GM21423 (cell line): ENCODE results near the gene MOCS1.

ENCODE experiments used
- ATAC-seq: cut with Tn5 transposase; IDR thresholded peaks from one replicate; pipeline ENCODE4 v1.9.1; 2021; ENCODE audit warnings: mild to moderate bottlenecking, moderate library complexity; ENCODE audit not compliant: unreplicated experiment

Gene MOCS1

DNA sequence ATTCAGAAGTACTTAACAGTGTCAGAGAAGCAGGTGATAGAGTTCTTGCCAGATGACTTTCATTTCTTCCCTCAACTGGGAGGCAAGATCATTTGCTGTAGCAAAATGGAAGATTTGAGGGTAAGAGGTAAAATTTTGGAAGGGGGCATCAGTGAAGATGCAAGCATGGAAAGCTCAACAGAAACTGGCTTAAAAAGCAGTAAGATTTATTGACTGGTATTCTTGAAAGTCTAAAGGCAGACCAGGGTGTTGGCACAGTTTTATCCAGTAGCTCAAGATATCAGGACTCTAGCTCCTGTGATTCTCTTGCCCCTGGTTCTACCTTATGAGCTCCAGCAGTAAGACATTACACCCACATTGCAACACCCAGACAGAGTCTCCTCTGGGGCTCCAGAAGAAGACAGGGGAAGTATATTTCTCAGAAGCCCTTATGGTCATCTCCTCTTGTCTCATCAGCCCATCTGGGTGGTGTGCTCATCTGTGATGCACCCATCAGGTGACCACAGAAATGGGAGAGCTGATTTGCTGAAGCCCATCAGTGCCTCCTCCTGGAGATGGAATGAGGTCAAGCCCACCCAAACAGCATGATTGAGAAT is 16.0 kb upstream of the MOCS1 start:
- no peak for ATAC-seq

DNA sequence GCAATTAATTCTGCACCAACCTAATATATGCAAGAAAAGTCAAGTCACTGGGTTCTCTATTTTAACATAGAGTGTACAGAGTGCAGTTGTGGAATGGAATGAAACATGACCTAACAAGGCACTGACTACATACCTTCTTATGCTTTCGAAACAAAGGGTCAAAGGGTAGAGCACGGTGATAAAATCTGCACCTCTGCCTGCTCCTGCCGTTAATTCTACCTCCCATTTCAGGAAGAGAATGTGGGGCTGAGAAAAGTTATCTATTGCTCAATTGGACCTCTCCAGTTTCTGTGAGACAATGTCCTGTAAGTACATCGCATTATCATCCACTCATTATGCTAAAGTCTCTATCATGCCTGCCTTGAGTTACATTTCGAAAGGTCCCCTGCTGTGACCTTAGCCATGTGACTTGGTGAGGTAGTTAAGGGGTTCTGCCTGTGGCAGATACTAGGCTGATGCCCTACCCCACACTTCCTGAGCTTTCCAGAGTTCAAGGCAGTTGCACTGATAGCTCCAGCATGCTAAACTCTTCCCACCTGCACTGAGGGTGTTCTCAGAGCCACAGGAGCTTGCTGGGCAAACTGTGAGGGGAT is 14.0 kb upstream of the MOCS1 start:
- ATAC-seq, result no peak

DNA sequence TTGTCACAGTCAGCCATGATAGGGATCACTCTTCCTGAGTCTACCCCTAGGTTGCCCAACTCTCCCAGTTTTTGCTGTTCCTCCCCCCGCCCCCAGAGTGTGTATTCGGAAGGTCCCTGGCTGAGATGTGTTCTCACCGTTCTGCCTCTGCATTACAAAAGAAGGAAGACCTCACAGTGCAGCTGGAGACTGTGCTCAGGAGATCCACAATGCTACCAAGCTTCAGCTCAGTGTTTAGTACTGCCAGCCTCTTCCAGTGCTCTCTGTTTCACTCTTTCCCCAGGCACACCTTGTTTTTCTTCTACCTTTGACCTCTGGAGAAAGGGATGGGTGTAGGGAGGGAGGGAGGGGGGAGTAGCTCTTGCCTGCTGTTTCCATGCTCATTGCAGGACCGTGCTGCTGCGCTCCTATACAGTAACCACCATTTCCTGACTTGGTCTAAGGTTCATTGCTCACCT is 13.4 kb upstream of the MOCS1 start:
- no peak for ATAC-seq

DNA sequence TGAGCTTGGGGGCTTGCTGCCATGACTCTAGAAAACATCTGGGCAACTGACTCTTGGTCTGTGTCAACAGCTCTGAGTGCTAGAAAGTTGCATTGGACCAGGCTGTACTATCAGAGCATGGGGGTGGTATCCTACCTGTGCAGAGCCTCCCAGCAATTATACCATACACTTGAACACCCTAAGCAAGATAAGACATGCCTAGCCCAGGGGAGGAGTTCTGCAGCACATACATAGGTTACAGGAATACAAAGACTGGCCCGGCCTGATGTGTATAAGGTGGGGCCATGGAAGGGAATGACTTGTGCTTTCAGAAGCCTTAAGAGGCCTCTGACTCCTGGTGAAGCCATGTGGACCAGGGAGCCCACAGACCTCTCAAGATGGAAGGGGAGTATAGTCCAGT is 11.4 kb upstream of the MOCS1 start:
- ATAC-seq, result no peak

DNA sequence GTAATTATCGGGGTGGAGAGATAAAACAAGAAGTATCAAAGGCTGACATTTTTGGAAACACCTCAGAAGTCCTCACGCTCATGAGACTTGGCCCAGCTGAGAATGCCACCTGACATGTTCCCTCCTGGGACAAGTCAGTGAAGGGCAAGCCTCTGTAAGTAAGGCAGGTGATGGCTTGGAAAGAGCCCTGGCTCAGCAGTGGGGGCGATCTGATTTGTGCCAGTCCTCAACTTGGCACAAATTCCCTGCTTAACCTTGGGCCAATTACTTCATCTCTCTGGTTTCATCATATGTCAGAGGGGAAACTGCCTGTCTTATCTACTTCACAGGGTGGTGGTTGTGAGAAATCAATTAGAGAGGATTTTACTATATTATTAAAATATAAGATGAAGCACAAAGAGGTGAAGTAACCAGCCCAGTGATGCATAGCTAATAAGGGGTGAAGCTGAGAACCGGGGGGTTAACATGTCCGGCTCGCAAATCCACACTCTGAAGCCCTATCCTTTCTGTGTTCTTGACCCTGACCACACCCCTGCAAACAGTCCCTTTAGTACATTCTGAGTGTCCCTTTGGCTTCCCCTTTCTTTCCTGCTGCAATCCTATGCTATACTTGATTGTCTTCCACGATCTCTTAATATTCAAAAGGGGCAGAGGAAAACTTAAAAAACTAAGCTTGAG is 8.8 kb upstream of the MOCS1 start:
- ATAC-seq, result no peak

DNA sequence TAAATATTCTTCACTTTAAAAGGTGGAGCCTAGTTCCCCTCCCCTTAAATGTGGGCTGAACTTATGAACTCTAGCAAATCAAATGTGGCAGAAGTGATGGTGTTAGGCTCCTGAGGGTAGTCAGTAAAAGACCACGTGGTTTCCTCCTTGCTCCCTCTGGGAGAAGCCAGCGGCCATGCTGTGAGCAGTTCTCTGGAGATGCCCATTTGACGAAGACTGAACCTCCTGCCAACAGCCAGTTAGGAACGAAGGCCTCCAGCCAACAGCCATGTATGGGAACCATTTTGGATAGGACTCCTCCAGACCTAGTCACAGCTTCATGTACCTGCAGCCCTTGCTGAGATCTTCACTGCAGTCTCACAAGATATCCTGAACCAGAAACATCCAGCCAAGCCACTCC is 7.6 kb upstream of the MOCS1 start:
- no peak for ATAC-seq

DNA sequence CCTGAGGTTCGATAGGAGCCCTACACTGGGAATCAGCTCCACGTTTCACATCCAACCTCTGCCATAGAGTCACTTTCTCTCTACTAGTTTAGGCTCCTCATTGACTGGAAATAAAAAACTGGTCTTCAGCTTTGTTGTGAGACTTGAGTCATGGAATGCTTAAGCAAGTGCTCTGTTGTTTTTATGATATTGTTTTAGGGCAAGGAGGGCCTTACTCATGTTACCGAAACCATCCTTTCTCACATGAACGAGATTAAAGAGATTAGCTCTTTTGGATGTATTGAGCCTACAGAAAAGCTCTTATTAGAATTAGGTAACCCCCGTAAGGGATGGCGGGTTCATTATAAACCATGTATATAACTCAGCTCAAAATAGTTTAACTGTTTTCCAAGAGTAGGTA is 6.9 kb upstream of the MOCS1 start:
- ATAC-seq, result no peak

DNA sequence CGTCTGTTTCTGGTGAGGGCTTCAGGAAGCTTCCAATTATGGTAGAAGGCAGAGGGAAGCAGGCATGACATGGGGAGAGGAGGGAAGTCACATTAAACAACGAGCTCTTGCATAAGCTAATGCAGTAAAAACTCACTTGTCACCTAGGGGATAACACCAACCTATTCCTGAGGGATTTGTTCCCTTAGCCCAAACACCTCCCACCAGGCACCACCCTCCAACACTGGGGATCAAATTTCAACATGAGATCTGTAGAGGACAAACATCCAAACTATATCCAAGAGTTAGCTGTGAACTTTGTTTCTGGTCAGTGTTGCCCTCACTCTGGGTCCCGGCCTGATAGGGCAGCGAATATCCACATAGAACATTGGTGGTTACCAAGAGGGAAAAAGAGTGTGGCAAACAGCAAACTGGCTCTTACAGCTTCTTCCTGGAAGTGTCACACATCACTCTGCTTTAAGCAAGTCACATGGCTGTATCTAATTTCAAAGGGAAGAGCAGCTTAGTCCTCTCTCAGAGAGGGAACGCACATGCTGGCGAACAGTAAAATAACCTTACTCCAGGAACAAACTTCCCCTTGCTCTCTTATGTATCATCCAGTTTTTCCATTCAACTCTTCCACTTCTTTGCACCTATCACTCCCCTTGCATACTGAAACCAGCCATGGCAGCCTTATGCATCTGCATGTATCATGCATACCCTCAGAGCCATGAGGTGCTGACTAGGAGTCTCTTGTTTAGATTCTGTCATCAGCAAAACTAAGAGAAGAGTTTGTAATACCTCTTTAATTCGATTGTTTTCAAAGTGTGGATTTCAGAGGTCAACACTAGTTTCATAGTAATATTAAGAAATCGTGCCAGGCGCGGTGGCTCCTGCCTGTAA is 4.8 kb upstream of the MOCS1 start:
- no peak for ATAC-seq

DNA sequence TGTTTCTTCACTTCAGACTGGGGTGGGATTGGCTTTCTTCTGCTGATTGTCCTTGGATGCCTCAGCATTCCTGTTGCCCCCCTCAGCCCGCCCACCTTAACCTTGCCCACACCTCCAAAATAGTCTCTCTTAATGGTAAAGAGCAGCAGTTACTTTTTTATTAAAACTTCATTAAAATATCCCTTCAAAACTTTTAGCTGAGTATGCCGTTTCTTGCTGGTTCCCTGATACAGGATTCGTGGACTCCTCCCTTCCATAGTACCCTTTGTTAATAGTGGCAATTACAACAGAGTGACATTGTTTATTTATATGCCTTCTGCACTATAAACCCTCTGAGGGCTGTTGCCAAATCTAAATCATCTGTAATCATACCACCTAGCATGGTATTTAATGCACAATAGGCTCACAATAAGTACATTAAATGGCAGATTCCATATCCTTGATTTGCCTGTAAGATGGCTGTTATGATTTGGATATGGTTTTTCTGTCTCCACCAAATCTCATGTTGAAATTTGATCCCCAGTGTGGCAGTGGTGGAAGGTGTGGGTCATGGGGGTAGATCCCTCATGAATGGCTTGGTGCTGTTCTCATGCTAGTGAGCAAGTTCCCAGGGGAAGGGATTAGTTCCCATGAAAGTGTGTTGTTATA is 3.5 kb upstream of the MOCS1 start:
- no peak for ATAC-seq

DNA sequence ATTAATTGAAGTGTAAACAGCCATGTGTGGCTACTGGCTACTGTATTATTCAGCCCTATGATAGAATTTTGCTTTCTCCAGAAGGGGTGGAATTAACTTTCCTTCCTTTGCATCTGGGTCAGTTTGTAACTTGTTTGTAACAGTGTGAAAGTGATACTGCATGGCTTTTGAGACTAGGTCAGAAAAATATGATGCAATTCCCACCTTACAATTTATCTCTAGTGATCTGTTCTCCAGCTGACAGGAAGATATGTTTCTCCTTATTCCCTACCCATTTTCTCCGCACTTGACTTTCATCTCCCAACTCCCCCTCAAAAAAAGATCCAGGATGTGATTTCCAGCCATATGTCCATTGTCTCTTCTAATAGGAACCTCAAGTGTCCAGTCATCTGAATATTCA is 2.6 kb upstream of the MOCS1 start:
- no peak for ATAC-seq

DNA sequence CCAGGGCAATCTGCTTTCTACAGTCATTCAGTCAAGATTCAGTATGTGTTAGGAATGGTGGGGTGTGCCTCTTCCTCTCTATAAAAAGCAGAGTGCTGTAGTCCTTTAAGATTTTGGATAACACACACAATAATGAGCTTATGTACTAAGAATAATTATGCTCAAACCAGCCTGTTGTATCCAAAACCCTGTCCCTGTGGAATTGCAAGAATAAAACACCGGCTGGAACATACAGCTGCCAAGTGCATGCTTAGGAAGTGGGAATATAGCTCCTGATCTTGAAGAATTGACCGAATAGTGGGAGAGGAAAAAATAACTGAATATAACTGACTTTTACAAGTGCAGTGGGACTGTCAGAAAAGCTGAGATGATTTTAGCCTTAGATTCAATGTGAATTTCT is 979 bp upstream of the MOCS1 start:
- no peak for ATAC-seq

DNA sequence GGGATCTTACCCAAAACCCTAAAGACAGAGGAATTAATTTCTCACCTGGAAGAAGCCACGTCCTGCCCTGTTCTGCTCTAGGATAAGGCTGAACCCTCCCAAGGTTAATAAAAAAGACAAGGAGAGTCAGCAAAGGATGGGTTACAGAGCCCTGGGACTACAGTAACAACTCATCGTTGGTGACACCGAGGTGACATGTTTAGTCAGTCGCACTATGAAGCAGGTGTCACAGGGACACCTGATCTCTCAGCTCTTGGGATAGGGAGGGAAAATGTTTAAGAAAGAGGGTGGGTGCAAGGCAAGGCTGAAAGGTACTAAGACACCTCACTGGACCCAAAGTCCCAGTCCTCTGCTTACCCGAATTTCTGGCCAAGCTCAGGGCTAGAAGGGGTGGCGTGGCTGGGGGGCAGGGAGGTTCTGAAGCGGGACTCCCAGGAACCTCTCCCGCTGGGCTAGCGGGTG is 562 bp downstream of the MOCS1 start:
- no peak for ATAC-seq

DNA sequence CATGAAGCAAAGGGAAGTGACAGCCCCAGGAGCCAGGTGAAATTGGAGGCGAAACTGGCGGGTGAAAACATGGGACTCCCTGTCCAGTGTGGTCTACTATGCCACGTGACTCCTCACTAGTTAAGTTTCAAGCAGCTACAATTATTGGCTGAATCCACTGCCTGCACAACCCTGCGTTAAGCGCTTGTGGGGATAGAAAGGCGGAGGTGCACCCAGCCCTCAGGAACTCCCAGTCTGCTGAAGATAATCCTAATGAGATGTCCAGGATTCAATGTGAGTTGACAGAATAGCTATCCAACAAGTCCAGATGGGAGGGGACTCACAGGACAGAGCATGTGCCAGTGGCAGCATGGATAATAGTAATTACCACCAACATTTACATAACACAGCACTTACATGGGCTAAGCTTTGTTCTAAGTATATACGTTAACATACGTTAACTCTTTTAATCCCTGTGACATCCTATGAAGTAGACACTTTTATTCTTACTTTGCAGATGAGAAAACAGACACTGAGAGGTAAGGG is 1.8 kb downstream of the MOCS1 start:
- ATAC-seq, result no peak

DNA sequence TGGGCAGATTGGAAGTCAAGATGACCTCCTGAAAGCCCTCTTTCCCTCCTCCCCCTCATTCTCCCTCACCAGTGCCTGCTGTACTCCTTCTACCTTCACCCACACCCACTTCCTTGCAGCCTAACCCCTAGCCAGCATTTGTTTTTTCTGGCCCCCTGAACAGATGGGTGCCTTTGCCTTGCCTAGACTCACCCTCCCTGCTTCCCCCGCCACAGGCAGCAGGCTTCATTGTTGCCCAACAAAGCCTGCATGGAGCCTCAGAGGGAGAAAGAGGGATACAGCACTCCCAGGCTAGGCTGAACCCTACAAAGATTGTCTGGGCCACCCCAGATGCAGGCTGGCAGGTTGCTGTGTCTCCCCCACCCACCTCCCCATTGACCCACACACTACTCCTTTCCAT is 2.7 kb downstream of the MOCS1 start:
- ATAC-seq, result no peak

DNA sequence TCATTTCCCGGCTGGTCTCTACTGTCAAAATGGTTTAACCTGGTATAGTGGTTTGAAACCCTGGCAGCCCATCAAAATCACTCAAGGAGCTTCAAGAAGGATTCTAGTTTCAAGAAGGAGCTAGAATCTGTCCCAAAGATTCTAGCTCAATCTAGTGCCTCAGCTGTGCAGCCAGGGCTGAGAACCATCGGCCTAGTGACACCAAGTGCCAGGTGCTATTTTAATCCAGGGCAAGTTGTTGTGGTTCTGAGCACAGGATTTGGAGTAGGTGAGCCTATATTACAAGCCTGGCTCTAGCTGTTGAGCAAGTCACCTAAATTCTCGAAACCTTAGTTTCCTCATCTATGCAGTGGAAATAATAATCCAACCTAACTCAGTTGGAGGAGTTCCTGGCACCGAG is 3.7 kb downstream of the MOCS1 start:
- no peak for ATAC-seq

DNA sequence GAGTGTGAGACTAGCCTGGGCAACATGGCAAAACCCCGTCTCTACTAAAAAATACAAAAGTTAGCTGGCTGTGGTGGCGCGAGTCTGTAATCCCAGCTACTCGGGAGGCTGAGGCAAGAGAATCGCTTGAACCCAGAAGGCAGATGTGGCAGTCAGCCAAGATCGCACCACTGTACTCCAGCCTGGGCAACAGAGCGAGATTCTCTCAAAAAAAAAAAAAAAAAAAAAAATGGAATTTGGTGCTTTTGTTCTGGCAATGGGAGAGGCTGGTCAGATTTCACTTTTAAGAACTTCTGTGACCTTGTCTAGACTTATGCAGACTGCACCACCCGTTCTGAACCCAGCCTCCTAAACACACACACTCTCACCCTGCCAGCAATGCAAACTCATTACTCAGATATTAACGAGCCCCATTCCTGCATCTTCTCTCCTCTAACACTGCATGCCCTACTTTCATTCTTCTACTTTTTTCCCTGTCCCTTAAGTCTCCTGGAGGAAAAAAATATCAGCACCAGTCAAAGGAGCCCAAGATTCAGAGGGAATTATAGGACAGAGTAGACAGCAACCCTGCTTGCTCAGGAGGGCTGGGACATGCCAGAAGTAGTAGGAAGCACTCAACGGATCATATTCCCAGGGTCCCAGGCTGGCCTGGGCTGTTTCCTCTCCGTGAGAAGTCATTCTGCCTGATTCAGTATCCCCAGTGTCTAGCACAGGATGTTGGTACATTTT is 4.4 kb downstream of the MOCS1 start:
- no peak for ATAC-seq

DNA sequence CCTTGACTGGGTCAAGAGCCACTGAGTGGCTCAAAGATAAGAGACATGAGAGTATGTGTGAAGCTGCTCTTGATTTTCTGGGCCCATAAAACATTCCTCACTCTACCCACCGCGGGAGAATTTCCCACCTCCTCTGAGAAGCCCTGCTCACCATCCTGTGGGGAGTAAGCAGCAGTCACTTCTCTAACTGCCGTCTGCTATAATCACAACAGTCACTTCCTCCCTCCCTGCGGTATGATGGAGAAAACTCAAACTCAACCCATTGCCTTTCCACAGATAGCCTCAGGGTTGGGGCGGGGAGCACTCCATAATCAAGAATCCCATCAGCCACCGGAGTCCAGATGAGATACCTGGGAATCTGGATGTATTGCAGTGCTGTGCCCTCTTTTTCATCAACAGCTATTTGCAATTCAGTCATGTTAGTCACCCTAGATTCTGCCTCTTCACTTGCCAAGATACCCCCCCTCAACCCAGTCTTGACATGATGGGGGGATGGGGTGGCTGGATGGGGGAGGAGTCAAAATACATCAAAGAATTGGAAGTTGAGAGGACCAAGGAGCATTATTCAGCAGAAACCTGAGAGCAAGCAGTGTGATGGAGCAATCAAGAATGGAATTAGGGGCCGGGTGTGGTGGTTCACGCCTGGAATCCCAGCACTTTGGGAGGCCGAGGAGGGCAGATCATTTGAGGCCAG is 5.1 kb downstream of the MOCS1 start:
- no peak for ATAC-seq

DNA sequence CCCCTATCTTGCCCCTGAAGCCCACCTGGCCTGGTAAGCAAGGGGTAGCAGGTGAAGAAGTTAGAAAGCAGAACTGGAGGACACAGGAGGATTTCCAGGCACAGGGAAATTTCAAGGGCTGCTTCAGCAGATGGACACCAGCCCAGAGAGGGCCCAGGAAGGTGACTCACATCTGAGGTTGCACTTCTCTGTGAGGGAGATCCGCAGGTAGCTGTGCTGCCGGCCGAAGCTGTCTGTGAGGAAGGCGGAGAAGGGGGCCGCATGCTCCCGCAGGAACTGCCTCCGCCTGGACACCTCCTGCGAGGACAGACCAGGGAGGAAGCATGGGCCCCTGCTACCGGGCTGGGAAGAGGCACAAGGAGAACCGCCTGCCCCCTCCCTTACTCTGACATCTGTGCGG is 7.1 kb downstream of the MOCS1 start:
- ATAC-seq, result no peak

DNA sequence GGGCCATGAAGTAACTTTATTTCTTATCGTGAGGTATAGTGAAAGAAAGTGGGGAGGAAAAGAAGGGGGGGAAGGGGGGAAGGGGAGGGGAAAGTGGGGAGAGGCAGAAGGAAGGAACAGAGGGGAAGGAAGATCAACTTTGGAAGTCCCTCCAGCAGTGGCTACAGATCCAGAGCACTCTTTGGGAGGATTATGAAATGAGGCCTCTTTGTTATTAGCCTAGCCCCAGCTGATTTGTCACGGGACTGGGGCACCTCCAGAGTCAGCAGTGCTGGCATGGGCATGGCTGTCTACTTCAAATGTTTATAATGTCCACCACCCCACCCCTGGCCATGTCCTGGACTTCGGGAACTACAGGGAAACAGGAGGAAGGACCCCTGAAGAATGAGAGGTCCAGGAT is 7.6 kb downstream of the MOCS1 start:
- no peak for ATAC-seq

DNA sequence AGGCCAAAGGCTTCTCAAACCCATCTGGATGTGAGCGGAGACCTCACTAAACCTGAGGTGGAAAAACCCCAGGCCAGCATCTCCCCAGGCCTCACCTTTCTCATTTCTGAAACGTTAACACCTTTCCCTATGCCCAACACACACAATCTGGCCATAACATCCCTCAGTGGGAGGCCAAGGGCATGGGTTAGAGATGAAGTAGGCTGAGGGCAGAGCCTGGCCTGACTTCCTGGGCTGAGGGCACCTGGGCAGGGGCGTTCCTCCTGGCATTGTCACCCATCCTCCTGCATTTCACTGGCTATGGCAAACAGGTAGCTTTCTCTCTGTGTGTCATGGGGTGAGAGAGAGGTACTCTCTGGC is 8.4 kb downstream of the MOCS1 start:
- ATAC-seq, result no peak
